Prostate gland (tissue), 2 donors: ENCODE data around the gene ZNF12. TPM values are rescaled to one million over a fixed set of nuclear protein-coding genes. Genes with fewer than 3 reads are reported as not detected.

Source experiments
- DNase-seq: peaks from one replicate; pipeline ENCODE4 v3.0.0-alpha.2; 2019; ENCODE audit warnings: low spot score
- H3K27ac ChIP-seq, 2 donors: fragments of 200-600 bp; sonication (generic); 2 replicates each; pipeline ENCODE4 v1.5.1; 2017 to 2019
- H3K27me3 ChIP-seq: fragments of 200-600 bp; sonication (generic); replicated peaks from 2 replicates; pipeline ENCODE4 v1.5.1; 2019; ENCODE audit not compliant: insufficient read depth
- H3K36me3 ChIP-seq, 2 donors: fragments of 200-600 bp; sonication (generic); 1 replicate in 1 of 2; 2 replicates in 1 of 2; pipeline versions ENCODE4 v1.5.1 to v1.8.1; 2017 to 2019
- H3K4me1 ChIP-seq: fragments of 200-600 bp; sonication (generic); replicated peaks from 2 replicates; pipeline ENCODE4 v1.5.1; 2019
- H3K4me3 ChIP-seq, 2 donors: fragments of 200-600 bp; sonication (generic); 2 replicates each; pipeline ENCODE4 v1.5.1; 2017 to 2019
- H3K9me3 ChIP-seq: fragments of 200-600 bp; sonication (generic); 2 replicates; pipeline ENCODE4 v1.5.1; 2017
- CTCF ChIP-seq, 4 experiments: fragments of 200-600 bp in 2 of 4; fragments of 450-650 bp in 2 of 4; sonication (generic) in 2 of 4; IDR thresholded peaks; 1 replicate in 3 of 4; 2 replicates in 1 of 4; pipeline ENCODE4 v1.5.1; 2016 to 2019; ENCODE audit warnings: antibody characterized with exemption in 4 of 4, mild to moderate bottlenecking in 2 of 4, moderate library complexity in 2 of 4
- POLR2A ChIP-seq: fragments of 450-650 bp; IDR thresholded peaks from one replicate; pipeline ENCODE4 v1.6.1; 2016; ENCODE audit warnings: antibody characterized with exemption, mild to moderate bottlenecking
- POLR2AphosphoS5 ChIP-seq: sonication (generic); formaldehyde crosslinking; IDR thresholded peaks from one replicate; pipeline ENCODE4 v1.6.1; 2017; ENCODE audit warnings: antibody characterized with exemption
- WGBS: methylation state at CpG from one replicate; pipeline ENCODE4 v1.1.5; 2018; 5-methylcytosine and 5-hydroxymethylcytosine counted together
- intact Hi-C: fragments of 100-400 bp; cut with DNase I; formaldehyde crosslinking; loops from one replicate; pipeline ENCODE4 v1.14.2; 2022
- total RNA-seq, 2 donors: library from RNA; depleted of rRNA; stranded (reverse); fragments of >200 nt; gene quantifications; one replicate each; pipeline ENCODE4 v1.1.0, GENCODE V29; 2016

ZNF12 gene
- total RNA-seq, 2 donors from 2014 or later, result 22.1 to 24.1 TPM

- Histone ChIP-seq H3K9me3 (no peaks in the 10 kb centered on the region), H3K27me3 (no peaks in the 10 kb centered on the region), H3K36me3 (peaks cover 0 to 35% of the 10 kb centered on the region in 2 donors), H3K4me3 (no peak overlapping the region), H3K4me1 (no peaks in the 10 kb centered on the region), H3K27ac (no peak overlapping the region)
- intact Hi-C loops, result no loop called here
- no peak for TF ChIP-seq POLR2AphosphoS5
- TF ChIP-seq CTCF (IDR thresholded peaks at IDR 0.05), result no peak
- no peak for TF ChIP-seq POLR2A
- 95% methylated on average over 17 of the region's 17 CpGs for WGBS
- DNase-seq, result no peak
These were observed 50.9 kb downstream of the ZNF12 start for GRCh38 chr7:6655636-6656385.

- Histone ChIP-seq H3K9me3 (no peaks in the 10 kb centered on the region), H3K36me3 (peaks cover 0 to 35% of the 10 kb centered on the region in 2 donors), H3K4me1 (no peaks in the 10 kb centered on the region), H3K27ac (no peak overlapping the region), H3K4me3 (no peak overlapping the region), H3K27me3 (no peaks in the 10 kb centered on the region)
- TF ChIP-seq CTCF (IDR thresholded peaks at IDR 0.05), result no peak
- no peak for TF ChIP-seq POLR2AphosphoS5
- TF ChIP-seq POLR2A, result no peak
- intact Hi-C loops, result no loop called here
- DNase-seq, result no peak
- WGBS, result 94% methylated on average over 48 of the region's 48 CpGs
These were observed 51.7 kb downstream of the ZNF12 start for GRCh38 chr7:6654842-6655610.

GRCh38 chr7:6654113-6654841, 52.5 kb downstream of the ZNF12 start:
- no peak overlapping the region for H3K27ac ChIP-seq
- no peaks in the 10 kb centered on the region for H3K4me1 ChIP-seq
- WGBS, result 94% methylated on average over 89 of the region's 94 CpGs
- peaks cover 0 to 35% of the 10 kb centered on the region in 2 donors for H3K36me3 ChIP-seq
- DNase-seq, result no peak
- H3K27me3 ChIP-seq, result no peaks in the 10 kb centered on the region
- TF ChIP-seq POLR2AphosphoS5, result no peak
- no peak for TF ChIP-seq POLR2A
- no peak for TF ChIP-seq CTCF (IDR thresholded peaks at IDR 0.05)
- H3K9me3 ChIP-seq, result no peaks in the 10 kb centered on the region
- intact Hi-C loops, result no loop called here
- H3K4me3 ChIP-seq, result no peak overlapping the region

GRCh38 chr7:6653071-6654003, 53.4 kb downstream of the ZNF12 start:
- Histone ChIP-seq H3K4me1 (no peaks in the 10 kb centered on the region), H3K27me3 (no peaks in the 10 kb centered on the region), H3K27ac (no peak overlapping the region), H3K36me3 (peaks cover 0 to 35% of the 10 kb centered on the region in 2 donors), H3K4me3 (no peak overlapping the region), H3K9me3 (no peaks in the 10 kb centered on the region)
- no peak for DNase-seq
- intact Hi-C loops, result no loop called here
- TF ChIP-seq POLR2A (no peak), CTCF (IDR thresholded peaks at IDR 0.05) (no peak), POLR2AphosphoS5 (no peak)
- WGBS, result 93% methylated on average over 125 of the region's 146 CpGs
